NCI-H1694 treated with DMSO at 0.1 percent for 48 hours (cell line): ENCODE results near the gene ADGRG2.
"Not testable (repeated sequence)": the region's sequence is repeated elsewhere in the genome, so short reads cannot be mapped to it uniquely, and the experiment has no call there.

Source experiments
- DNase-seq: peaks from one replicate; lab custom pipeline; 2025; lab: John Stamatoyannopoulos, UW

ADGRG2 gene

DNA sequence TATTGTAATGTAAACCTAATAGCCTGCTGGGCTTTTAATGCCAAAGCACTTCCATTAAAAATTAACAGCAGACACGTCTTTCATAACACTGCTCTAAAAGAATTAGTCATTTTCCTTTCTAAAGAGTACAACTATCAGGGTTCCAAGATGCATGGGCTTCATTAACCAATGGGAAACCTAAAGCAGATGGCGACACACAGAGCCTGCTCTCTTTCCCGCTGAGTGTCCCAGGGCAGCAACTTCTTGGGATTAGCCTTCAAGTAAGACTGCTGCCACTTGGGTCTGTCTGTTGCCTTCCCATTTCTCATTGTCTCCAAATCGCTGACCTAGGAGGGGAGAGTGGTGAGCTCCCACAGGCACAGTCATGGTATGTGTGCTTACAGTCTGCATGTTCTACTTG, 124.4 kb downstream of the ADGRG2 start:
- no peak for DNase-seq

DNA sequence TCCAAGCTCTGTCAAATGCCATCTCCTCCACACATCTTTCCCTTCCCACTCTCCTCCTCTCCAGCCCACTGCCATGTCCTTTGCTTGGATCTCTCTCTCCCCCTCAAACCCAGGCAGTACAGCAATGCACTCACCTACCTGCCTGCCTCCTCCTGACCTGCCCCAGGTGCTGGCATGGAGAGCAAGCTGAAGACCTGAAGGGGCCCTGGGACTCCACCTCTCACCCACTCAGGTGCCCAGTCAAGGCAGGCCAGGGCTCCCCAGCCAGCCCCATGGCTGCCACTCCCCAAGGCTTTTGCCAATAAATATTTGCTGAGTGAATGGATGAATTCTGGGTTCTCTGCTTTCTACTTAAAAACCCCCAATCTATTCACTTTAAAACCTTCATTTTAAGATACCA, 125.7 kb downstream of the ADGRG2 start:
- DNase-seq, result no peak

DNA sequence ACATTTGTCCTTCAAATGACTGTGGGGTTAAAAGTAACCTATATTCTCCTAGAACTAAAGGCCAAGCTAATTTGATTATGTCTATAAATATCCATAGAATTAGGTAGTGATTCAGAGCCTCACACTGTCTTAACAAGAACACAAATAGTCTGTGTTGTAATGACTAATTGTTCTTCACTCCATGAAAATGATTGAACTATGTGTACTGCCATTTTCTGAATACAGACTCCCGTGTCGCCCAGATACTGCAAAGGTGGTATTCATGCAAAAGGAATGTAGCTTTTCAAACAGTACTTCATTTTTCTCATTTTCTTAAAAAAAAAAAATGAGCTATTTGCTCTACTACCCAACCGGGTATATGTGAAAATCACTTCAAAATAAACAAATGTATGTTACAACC, 127.0 kb downstream of the ADGRG2 start:
- no peak for DNase-seq

DNA sequence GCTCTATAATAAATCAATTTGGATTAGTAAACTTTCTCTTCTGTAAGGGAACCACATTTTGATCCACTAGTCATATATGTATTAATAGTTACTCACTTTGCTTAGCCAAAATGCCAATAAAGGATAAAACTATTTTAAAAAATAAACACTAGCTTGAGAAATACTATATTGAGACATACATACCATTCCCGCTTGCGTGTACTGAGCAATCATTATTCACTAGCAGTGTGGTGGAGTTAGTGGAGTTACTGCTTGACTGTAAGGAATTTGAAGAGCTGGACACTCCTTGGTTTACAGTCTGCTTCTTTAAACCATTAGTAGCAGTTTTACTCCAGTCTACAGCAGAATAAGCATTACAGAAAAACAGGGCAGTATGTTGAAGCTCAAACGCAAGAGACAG, 127.6 kb downstream of the ADGRG2 start:
- DNase-seq, result no peak

DNA sequence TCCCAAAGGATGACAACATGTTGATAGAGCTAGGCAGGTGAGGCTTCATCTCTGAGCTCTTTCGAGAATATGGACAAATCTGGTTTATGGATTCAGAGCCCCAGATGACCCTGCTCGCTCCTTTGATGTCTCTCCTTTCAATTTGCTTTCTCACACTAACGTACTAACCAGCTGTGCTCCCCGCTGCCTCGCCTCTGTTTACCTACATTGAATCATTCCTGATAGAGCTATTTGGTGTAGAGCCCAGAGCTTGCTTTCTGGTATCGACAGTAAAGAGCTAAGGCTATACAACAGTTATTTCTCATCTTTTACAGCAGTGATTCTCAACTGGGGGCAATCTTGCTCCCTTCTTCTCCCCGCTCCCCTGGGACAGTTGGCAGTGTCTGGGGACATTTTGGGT, 129.4 kb downstream of the ADGRG2 start:
- DNase-seq, result no peak

DNA sequence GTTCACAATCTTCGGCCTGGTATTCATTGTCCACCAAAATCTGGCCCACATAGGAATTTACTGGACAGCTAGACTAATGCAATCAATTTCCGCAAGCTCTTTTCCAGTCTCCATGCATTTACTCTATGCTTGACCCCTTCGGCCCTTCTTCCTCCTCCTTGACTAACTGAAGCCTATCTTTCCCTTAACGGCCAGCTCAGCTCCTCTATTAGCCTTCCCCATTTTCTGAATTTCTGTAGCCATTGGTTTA, 137.2 kb downstream of the ADGRG2 start:
- DNase-seq, result no peak

DNA sequence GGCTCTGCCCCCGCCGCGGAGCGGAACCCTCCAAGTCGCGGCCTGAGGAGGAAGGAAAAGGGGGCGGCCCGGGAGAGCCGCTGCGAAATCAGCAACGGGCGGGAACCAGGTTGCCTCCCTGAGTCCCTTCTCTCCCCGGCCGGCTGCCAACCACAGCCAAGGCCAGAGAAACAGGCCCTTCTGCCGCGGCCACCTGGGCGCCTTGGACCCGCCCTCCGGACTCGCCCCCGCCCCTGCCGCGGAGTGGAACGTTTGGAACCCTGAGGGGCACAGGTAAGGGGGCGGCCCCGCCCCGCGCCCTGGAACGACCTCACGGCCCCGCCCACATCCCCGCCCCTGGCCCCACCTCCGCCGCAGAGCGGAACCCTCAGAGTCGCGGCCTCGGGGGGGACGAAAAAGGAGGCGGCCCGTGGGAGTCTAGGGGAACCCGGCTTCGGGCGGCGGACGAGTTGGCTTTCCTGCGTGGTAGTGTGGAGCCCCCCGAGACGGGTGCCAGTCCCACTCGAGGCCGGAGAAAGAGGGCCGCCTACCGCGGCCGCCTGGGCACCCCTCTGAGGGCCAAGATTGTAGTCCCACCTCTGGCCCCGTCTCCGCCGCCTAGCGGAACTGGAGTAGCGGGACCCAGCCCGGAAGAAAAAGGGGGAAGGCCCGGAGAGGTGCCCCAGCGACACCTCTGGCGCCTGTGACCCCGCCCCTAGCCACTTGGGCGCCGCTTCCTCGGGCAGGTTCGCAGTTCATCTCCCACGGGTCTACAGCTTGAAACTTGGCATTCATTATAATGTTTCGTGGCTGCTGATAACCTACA, 137.7 kb downstream of the ADGRG2 start:
- DNase-seq, result peak; percentile 55

DNA sequence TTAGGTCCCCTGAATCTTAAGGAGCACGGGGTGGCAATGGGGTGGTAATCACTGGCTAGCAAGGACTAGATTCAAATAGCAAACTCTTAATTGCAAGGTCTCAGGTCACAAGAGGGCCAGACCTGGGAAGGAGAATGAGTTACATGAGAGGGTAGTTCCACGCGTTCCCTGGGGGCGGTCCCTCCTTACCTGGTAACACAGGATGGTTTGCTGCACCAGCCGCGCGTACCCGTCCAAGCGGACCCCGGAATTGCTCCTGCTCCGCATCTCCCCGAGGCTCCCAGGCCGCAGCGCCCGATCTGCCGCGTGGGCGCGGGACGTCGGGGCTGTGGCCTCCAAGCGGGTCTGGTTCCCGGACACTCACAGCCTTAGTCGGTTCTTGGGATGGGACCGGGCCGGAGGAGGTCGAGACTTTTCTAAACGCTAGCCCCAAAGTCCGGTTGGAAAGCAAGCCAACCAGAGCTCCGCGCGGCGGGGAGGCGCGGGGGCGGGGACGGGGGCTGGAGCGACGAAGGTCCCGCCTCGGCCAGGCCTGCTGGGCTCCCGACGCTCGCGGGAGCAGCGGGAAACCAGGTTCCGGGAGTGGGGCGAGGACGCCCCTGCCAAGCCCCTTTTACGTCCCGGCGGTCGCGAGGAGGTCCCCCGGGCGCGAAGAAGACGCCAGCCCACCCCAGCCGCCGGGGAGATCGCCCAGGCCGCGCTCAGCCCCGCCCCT, 138.4 kb downstream of the ADGRG2 start, which contains the start of gene PHKA2:
PHKA2 (minus strand) TSS at position 449 of the 715 bp plus-strand sequence; CDS start at position 267, 182 bp downstream.
- no peak for DNase-seq

DNA sequence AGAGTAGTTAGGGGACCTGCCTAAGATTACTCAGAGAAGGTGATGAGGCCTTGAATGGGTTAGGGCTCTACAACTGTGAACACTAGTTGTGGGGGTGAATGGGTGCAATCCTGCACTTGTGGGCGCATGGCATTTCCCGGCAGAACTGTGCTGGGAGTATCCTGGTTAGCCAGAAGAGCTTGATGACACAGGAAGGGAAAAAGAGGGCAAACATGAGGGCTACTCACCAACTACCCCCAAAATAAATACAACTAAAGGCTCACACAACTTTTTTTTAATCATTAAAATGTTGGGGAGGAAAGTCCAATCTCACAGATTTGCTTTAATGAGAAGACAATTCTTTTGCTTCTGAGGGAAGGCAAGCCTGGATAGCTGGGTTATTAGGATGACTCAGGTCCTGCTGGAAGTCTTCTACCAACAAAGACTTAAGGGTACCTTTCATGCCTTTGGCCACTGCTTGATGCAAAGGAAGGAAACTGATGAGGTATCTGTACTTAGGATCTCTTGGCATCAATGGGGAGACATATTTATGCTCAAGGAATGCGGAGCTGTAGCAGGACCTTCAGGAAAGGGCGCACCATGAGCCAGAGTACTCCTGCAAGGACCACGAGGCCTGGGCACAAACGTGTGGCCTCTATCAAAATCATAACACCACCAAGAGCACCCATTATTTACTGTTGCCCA, 141.0 kb downstream of the ADGRG2 start:
- no peak for DNase-seq

DNA sequence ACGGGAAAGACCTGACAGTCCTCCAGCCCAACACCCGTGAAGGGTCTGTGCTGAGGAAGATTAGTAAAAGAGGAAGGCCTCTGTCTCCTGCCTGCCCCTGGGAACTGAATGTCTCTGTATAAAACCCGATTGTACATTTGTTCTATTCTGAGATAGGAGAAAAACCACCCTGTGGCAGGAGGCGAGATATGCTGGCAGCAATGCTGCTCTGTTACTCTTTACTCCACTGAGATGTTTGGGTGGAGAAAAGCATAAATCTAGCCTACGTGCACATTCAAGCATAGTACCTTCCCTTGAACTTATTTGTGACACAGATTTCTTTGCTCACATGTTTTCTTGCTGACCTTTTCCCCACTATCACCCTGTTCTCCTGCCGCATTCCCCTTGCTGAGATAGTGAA, 142.0 kb downstream of the ADGRG2 start:
- not testable (repeated sequence) for DNase-seq

DNA sequence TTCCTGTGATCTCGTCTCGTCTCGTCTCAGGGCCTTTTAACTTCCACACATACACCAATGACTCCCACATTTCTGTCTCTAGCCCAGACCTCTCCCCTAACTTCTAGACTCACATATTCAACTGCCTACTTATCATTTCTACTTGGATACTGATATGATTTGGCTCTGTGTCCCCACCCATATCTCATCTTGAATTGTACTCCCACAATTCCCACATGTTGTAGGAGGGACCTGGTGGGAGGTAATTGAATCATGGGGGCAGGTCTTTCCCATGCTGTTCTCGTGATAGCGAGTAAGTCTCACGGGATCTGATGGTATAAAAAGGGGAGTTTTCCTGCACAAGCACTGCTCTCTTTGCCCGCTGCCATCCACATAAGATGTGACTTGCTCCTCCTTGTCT, 147.3 kb downstream of the ADGRG2 start:
- no peak for DNase-seq

DNA sequence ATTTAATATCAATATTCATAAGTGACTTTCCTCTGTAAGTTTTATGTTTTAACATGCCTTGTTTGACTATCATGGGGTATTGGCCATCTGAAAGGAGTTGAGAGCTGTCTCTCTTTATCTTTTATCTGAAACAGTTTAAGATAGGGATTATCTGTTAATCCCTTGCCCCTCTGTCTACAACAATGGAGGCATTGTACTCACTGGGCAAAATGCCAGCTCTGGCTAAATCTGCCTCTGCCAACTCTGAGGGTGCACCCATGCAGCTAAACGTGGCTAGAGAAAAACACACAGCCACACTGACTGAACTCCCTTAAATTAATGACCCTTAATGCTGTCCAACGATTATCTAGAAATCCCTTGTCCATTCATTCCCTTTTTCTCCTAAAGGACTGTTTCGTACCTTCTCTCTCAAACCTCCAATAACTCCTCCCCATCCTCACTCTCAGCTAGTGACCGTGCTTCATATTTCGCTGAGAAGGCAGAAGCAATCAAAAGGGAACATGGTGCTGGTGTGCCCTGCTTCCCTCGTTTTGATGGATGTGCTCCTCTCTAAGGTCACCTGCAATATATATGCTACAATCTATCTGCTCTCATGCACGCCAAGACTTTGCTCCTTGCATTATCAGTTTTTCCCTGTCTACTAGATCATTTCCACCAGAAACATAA, 148.6 kb downstream of the ADGRG2 start:
- DNase-seq, result no peak

DNA sequence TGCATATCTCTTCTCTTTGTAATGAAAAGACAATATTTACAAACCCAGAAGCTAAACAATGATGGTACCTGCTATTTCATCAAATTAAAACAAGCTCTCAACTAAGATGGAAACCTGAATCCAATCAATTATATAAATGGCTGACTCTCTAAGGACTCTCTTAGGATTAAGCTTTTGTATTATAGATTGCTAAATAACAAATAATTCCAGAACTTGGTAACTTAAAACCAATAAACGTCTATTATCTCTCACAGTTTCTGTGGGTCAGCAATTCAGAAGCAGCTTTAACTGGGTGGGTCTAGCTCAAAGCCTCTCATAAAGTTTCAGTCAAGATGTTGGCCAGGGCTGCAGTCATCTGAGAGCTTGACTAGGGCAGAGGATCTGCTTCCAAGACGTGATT, 150.8 kb downstream of the ADGRG2 start:
- no peak for DNase-seq

DNA sequence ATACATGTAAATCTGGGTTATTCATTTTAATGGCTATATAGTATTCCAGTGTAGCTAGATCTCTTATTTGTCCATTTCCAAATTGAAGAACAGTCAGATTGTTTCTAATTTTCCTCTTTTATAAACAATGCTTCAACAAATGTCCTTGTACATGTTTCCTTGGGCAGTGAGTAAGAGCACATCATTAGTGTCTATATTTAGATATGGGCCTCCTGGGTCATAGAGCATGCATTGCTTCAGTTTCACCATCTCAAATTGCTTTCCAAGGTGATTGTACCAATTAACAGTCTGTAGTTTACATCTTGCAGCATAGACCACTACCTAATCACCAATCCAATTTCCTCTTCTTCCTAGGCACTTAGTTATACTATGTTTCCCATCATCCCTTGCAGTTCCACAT, 151.8 kb downstream of the ADGRG2 start:
- DNase-seq, result no peak

DNA sequence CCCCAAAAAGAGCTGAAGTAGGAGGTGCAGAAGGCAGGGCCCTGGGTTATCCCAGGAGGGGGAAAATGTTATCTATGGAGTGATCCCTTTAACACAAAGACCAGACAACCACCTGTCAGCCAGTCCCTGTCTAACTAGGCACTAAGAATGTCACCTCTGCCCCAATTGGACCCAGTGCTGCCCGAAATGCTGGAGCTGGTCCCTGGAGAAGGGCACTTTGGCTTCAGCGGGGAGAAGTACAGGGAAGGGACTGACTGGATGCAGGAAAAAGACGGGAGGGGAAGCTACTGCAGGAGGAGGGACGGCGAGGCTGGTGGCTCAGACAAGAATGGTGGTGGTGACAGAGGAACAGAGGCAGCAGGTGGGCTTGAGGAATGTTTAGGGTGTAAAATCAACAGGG, 155.6 kb downstream of the ADGRG2 start:
- no peak for DNase-seq

DNA sequence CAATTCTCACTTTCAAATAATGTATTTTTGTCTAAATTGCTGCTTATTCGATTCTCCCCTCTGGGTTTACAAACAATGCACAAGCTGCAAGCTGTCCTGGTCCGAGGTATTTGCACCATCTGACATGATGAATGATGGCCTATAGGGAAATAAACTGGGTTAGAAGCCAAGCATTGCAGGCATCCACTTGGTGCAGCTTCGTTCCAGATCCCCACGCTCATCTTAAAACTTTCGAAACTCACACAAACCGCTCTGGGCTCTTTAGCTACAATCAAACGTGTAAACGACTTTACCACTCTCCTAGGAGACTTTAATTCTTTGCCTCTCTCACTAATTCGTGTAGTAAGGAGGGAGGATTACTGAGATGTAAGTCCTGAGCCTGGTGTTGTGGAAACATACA, 157.4 kb downstream of the ADGRG2 start:
- no peak for DNase-seq

DNA sequence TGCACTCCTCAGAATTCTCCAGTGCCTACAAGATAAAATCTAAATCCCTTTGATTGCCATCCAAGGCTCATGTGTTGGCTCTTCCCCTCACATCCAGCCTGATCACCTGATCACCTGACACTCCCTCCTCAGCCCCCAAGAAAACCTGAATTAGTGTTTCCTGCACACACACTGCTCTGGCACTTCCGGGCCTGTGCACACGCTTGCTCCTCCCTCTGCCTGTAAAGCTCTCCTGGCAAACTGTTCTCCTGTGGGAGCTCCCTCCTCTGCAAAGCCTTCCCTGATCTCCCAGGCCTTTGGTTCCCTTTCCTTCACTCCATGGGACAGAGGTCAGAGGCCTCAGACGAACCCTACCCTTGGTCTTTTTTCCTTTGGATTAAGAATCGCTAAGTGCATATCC, 158.2 kb downstream of the ADGRG2 start:
- DNase-seq, result no peak

DNA sequence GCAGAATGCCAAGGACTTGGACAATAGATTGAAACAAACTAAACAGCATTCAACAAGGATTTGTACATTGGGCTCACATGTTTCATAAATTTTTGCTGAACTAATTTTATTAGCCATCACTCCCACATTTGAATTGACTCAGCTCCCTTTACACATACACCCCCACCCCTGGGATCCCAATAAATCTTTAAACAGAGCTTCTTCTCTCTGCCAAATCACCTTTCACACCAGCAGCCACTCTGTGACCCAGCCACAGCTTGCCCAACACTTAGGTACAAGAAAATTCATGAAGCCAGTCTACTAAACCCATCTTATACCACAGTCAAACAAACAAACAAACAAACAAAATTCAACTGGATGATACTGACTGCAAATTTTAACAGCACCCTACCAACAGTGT, 159.9 kb downstream of the ADGRG2 start:
- no peak for DNase-seq

DNA sequence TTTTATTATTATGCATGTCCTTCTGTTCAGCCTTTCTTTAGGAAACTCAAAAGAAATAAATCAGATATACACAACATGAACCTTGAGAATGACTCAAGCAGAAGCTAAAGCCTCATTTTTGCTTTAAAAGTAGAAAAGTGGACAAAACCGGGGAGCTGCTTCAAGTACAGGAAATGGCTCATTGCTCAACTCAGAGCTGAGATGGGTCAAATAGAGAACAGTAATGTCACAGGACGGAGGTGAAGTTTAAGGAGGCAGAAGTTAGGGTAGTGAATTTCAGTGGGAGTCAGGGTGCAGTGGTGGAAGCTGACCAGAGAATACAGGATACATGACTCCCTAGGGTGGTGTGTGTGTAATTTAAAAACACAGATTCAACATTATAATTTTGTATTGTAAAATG, 160.6 kb downstream of the ADGRG2 start:
- no peak for DNase-seq

DNA sequence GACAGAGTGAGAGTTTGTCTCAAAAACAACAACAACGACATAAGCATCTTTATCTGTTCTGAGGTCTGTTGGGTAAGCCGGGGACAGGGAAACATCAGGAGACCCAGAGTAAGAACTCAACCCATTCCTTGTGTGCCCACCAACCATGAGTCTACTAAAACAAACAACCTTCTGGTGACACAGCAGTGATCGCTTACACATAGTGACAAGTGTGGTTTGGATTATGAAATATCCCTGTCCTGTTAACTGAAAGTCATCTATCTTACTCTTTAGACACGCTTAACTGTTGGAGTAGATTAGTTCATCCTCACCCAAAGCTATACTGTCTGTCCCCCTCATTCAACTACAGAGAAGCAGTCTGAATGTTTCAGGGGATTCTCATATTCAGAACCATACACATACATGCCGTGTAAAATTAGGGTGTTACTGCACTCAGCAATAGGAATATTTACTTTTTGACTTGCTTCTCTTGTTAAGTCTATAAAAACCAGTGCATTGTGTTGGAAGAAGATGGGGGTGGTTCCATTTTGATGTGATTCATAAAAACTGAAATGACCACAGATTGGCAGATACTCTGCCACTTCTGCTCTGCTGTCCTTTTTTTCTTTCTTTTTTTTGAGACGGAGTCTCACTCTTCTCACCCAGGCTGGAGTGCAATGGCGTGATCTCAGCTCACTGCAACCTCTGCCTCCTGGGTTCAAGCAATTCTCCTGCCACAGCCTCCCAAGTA, 165.8 kb downstream of the ADGRG2 start:
- no peak for DNase-seq

DNA sequence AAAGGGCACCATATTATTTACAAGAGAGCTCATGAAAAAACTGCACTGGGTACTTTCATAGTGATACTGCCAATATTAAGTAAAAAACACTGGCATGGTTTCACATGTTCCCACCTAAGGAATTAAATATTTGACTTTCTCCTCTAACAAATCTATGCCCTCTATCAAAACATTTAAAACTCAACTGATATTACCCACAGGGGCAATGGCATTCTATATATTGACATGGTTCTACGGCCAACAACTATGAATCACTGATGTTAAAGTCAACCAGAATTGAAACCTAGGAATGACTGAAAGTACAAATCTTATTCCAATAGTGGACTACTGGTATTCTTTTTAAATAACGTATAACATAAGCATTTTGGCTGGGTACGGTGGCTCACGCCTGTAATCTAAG, 166.6 kb downstream of the ADGRG2 start:
- DNase-seq, result no peak

DNA sequence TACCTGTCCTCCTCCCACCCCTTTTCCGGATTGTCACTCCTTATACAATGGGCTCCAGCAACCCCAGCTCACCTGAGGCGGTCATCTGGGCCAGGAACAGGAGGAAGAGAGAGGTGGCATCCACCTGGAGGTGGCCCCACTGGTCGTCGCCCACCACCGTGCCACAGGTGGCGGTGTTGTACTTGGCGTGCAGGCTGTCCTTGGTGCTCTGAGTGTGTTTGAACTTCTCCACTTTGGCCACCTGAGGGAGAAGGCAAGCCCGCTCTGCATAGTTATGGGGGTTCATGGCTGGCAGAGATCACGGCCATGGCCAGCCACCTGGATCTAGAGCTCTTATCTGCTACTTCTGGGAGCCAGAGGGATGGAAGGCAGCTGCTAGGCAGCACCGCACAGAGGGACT, 171.2 kb downstream of the ADGRG2 start:
- DNase-seq, result no peak
